T1000 (cell line): ENCODE measurements around the gene PDAP1.
"Not testable (repeated sequence)": the region's sequence is repeated elsewhere in the genome, so short reads cannot be mapped to it uniquely, and the experiment has no call there.

Experiments
- DNase-seq: peaks from one replicate; lab custom pipeline; 2025; ENCODE audit warnings: mixed read lengths; lab: John Stamatoyannopoulos, UW

Gene PDAP1

GRCh38 chr7:99408379-99409191 lies at the start of gene PDAP1, which contains the start of gene BUD31:
PDAP1 (minus strand) TSS chr7:99408597; CDS start chr7:99408548, 49 bp downstream.
BUD31 (plus strand) TSS chr7:99408969; CDS start chr7:99411093, 2,124 bp downstream.
- DNase-seq: peak; percentile 95

- DNase-seq: no peak
Observed at GRCh38 chr7:99457650-99458493, 49.5 kb upstream of the PDAP1 start.

GRCh38 chr7:99457050-99457649 lies 48.8 kb upstream of the PDAP1 start:
- DNase-seq: no peak

- DNase-seq: no peak
Observed at GRCh38 chr7:99456288-99456687, 47.9 kb upstream of the PDAP1 start.

- no peak for DNase-seq
Observed at GRCh38 chr7:99455874-99456273, 47.5 kb upstream of the PDAP1 start.

- no peak for DNase-seq
Observed at GRCh38 chr7:99453105-99453504, 44.7 kb upstream of the PDAP1 start.

GRCh38 chr7:99452541-99452940 lies 44.1 kb upstream of the PDAP1 start:
- DNase-seq: no peak

GRCh38 chr7:99451936-99452335 lies 43.5 kb upstream of the PDAP1 start:
- DNase-seq: no peak

GRCh38 chr7:99449326-99449725 lies 40.9 kb upstream of the PDAP1 start:
- no peak for DNase-seq

- DNase-seq: no peak
Observed at GRCh38 chr7:99448855-99449254, 40.5 kb upstream of the PDAP1 start.

- DNase-seq: no peak
Observed at GRCh38 chr7:99447943-99448342, 39.5 kb upstream of the PDAP1 start.

GRCh38 chr7:99446096-99446495 lies 37.7 kb upstream of the PDAP1 start:
- no peak for DNase-seq

- no peak for DNase-seq
Observed at GRCh38 chr7:99440195-99440594, 31.8 kb upstream of the PDAP1 start.

GRCh38 chr7:99438573-99439480 lies 30.4 kb upstream of the PDAP1 start, which contains the start of the genes CPSF4 and PTCD1:
CPSF4 (plus strand) TSS chr7:99438943; CDS start chr7:99439083, 140 bp downstream.
PTCD1 (minus strand) TSS chr7:99438798; CDS start chr7:99435242, 3,556 bp downstream.
- peak; percentile 87 for DNase-seq

- DNase-seq: no peak
Observed at GRCh38 chr7:99437946-99438572, 29.7 kb upstream of the PDAP1 start.

- no peak for DNase-seq
Observed at GRCh38 chr7:99433158-99433557, 24.8 kb upstream of the PDAP1 start.

- not testable (repeated sequence) for DNase-seq
Observed at GRCh38 chr7:99431756-99432540, 23.6 kb upstream of the PDAP1 start.

- DNase-seq: no peak
Observed at GRCh38 chr7:99429756-99430155, 21.4 kb upstream of the PDAP1 start.

- DNase-seq: no peak
Observed at GRCh38 chr7:99428972-99429566, 20.7 kb upstream of the PDAP1 start.
